ENCODE data around the gene FAF1.

The FAF1 gene

DNA sequence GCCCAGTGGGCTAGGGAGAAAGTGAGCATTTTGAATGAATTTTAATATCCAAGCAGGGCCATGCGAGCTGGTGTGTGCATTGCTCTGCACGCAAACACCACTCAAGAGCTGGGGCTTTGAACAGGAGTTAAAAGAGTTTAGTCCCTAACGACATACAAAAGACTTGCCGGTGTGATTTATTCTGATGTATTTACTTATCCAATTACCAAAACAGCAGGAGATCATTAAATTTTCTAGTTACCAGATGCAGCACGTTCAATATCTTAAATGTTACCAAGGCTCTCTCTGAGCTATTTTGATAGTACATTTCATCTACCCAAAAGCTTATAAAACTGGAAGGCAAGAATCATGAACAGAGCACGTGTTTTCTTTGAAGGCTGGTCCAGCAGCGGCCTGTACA is 506.8 kb downstream of the FAF1 start:
- Histone ChIP-seq H3K27ac (ENCODE audit: low read depth, low read length) (no peak overlapping the region), H3K27me3 (ENCODE audit: insufficient read depth, low read length) (no peaks in the 10 kb centered on the region), H3K4me1 (ENCODE audit: insufficient read depth, low read length) (peaks cover 3% of the 10 kb centered on the region; the same call in 1 of the 2 replicates), H3K36me3 (ENCODE audit: insufficient read depth, low read length) (no peaks in the 10 kb centered on the region), H3K9me3 (ENCODE audit: insufficient read depth, low read depth, low read length) (no peaks in the 10 kb centered on the region), H3K9ac (ENCODE audit: low read depth, low read length) (no peak overlapping the region), H3K4me3 (ENCODE audit: low read length) (no peak overlapping the region)
- 80% methylated on average over 7 of the region's 7 CpGs for WGBS

DNA sequence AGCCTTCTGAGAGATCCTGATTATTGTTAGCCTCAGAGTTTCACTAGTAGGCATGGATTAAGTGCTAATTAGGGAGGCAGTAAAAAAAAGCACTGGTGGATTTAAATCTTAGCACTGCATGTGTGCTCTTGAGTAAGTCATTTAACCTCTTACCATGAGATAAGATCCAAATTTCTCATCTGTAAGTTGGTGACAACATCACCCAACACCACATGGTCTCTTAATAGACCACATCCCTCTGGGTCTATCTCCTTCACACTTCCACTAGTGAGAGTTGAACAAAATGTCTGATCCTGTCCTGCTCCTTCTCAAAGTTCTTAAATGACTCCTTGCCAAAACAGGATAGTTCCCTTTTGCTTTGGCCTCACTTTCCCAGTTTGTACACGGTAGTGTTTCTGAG is 507.4 kb downstream of the FAF1 start:
- Histone ChIP-seq H3K9ac (ENCODE audit: low read depth, low read length) (no peak overlapping the region), H3K27ac (ENCODE audit: low read depth, low read length) (no peak overlapping the region), H3K4me3 (ENCODE audit: low read length) (no peak overlapping the region), H3K4me1 (ENCODE audit: insufficient read depth, low read length) (peaks cover 3% of the 10 kb centered on the region; the same call in 1 of the 2 replicates), H3K27me3 (ENCODE audit: insufficient read depth, low read length) (no peaks in the 10 kb centered on the region), H3K36me3 (ENCODE audit: insufficient read depth, low read length) (no peaks in the 10 kb centered on the region), H3K9me3 (ENCODE audit: insufficient read depth, low read depth, low read length) (no peaks in the 10 kb centered on the region)
- 90% methylated on average over 1 of the region's 1 CpG for WGBS

DNA sequence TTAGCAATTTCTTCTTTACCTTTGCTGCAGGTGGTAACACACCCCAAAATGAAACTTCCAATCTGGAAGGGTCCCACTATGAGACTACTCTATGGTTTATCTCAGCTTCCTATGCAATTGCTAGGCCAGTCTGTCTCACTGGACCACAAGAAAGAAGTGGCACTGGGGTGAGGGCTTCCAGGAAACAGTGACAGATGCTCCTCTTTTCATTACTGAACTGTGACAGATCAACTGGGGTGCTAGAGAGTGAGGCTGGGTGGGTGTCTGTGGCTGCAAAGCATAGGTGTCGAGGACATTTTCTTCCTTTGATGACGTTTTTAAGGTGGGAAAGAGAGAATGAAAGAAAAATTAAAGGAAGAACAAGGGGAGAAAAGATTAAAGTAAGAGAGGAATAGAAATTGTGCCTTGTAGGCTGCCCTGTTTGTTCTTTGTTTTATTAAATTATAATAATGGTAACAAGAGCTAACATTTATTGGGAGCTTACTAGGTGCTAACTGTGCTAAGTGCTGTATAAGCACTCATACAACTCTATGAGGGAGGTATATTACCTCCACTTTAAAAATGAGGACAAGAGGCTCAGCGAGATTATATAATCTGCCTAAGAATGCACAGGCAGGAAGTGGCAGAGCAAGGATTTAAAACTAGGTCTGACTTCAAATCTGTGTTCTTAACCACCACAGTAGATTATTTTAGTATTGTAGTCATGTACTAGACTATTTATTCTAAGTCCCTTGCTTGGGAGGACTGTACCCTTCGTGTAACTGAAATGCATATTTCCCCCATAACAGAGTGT is 509.0 kb downstream of the FAF1 start:
- WGBS = 85% methylated on average over 3 of the region's 4 CpGs
- H3K4me3 ChIP-seq (ENCODE audit: low read length) = no peak overlapping the region
- no peak overlapping the region for H3K27ac ChIP-seq (ENCODE audit: low read depth, low read length)
- H3K9ac ChIP-seq (ENCODE audit: low read depth, low read length) = no peak overlapping the region
- no peaks in the 10 kb centered on the region for H3K9me3 ChIP-seq (ENCODE audit: insufficient read depth, low read depth, low read length)
- H3K27me3 ChIP-seq (ENCODE audit: insufficient read depth, low read length) = no peaks in the 10 kb centered on the region
- no peaks in the 10 kb centered on the region for H3K36me3 ChIP-seq (ENCODE audit: insufficient read depth, low read length)
- H3K4me1 ChIP-seq (ENCODE audit: insufficient read depth, low read length) = peaks cover 3% of the 10 kb centered on the region; the same call in 1 of the 2 replicates

DNA sequence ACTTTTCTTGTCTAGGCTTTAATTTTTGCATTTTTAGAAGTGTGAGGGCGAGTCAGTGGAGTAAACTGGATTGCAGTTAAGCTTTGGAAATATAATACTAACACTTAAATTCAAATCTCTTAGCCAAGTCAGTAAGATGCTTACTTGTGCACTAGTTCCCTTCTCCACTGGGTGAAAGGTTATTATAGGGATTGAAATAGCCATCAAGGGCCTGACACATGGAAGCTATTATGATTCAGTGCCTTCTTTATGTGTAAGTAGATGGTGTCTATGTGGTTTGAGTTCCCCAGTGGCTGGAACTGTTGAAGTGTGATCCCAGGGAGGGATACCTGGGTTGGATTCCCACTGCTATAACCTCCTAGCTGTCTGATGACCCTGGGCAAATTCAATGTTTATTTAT is 512.1 kb downstream of the FAF1 start:
- no peak overlapping the region for H3K9ac ChIP-seq (ENCODE audit: low read depth, low read length)
- H3K9me3 ChIP-seq (ENCODE audit: insufficient read depth, low read depth, low read length) = no peaks in the 10 kb centered on the region
- no peak overlapping the region for H3K4me3 ChIP-seq (ENCODE audit: low read length)
- H3K4me1 ChIP-seq (ENCODE audit: insufficient read depth, low read length) = peaks cover 3% of the 10 kb centered on the region; the same call in 1 of the 2 replicates
- H3K36me3 ChIP-seq (ENCODE audit: insufficient read depth, low read length) = no peaks in the 10 kb centered on the region
- H3K27me3 ChIP-seq (ENCODE audit: insufficient read depth, low read length) = no peaks in the 10 kb centered on the region
- WGBS = 83% methylated on average over 1 of the region's 1 CpG
- no peak overlapping the region for H3K27ac ChIP-seq (ENCODE audit: low read depth, low read length)

DNA sequence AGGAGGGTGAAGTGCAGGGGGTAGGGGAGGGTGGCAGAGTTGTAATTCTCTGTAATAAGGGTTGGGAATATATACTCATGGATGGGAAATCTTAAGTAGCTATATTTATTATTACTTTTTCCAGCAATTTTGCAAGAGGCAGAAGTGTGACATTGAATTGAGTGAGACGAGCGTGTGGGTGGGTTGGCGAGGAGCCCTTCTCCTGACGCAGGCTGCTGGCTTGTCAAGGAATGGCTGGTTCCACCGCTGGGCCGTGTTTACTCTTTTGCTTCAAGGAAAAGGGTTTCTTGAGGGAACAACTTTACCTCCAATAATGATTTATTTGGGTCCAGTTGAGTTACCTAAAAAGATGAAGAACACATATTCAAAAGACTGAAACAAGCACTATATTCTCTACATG is 518.9 kb downstream of the FAF1 start:
- WGBS = 94% methylated on average over 6 of the region's 6 CpGs
- H3K27ac ChIP-seq (ENCODE audit: low read depth, low read length) = no peak overlapping the region

DNA sequence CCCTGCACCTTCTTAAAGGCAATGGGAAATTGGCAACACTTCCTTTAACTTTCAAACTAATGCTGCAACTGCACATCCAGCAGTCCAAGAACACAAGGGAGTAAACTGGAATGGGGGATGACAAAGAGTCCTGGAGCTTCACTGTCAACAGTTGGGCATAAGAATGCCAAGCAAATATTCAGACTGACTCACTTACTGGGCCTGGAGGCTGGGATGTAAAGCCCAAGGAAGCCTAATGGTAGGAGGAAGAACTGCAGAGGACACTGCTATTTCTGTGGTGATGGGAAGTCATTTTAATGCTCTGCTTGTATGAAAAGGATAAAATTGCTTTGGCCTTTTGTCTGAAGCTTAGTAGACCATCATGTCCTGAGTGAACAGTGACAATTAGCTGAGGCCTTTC is 521.1 kb downstream of the FAF1 start:
- no peak overlapping the region for H3K27ac ChIP-seq (ENCODE audit: low read depth, low read length)
- H3K9me3 ChIP-seq (ENCODE audit: insufficient read depth, low read depth, low read length) = no peaks in the 10 kb centered on the region
- H3K27me3 ChIP-seq (ENCODE audit: insufficient read depth, low read length) = peaks cover 11% of the 10 kb centered on the region
- H3K9ac ChIP-seq (ENCODE audit: low read depth, low read length) = no peak overlapping the region
- peaks cover 13% of the 10 kb centered on the region for H3K36me3 ChIP-seq (ENCODE audit: insufficient read depth, low read length)
- no peaks in the 10 kb centered on the region for H3K4me1 ChIP-seq (ENCODE audit: insufficient read depth, low read length)
- no peak overlapping the region for H3K4me3 ChIP-seq (ENCODE audit: low read length)

More for the DNA sequence above, 518.9 kb downstream of the FAF1 start:
- peaks cover 13% of the 10 kb centered on the region for H3K36me3 ChIP-seq (ENCODE audit: insufficient read depth, low read length)
- H3K9ac ChIP-seq (ENCODE audit: low read depth, low read length) = no peak overlapping the region
- H3K4me3 ChIP-seq (ENCODE audit: low read length) = no peak overlapping the region
- no peaks in the 10 kb centered on the region for H3K9me3 ChIP-seq (ENCODE audit: insufficient read depth, low read depth, low read length)
- no peaks in the 10 kb centered on the region for H3K4me1 ChIP-seq (ENCODE audit: insufficient read depth, low read length)
- no peaks in the 10 kb centered on the region for H3K27me3 ChIP-seq (ENCODE audit: insufficient read depth, low read length)

DNA sequence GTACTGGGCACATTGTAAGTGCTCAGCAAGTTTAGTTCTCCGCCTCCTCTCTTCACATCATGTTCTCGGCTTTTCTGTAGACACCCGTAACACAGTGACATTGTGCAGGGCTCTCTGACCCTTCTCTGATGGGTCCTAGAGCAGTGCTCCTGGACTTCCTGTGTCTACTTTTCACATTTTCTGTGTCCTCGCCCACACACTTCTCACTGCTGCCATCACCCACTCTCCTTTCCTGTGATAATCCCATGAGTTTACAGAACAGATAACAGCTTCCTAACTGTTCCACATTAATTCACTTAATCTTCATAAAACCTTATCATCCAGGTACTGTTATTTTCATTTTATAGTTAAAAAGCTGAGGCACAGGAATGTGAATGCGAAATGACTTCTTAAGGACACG is 523.6 kb downstream of the FAF1 start:
- Histone ChIP-seq H3K9ac (ENCODE audit: low read depth, low read length) (no peak overlapping the region), H3K36me3 (ENCODE audit: insufficient read depth, low read length) (peaks cover 13% of the 10 kb centered on the region), H3K9me3 (ENCODE audit: insufficient read depth, low read depth, low read length) (no peaks in the 10 kb centered on the region), H3K27ac (ENCODE audit: low read depth, low read length) (no peak overlapping the region), H3K4me1 (ENCODE audit: insufficient read depth, low read length) (no peaks in the 10 kb centered on the region), H3K4me3 (ENCODE audit: low read length) (no peak overlapping the region), H3K27me3 (ENCODE audit: insufficient read depth, low read length) (peaks cover 35% of the 10 kb centered on the region)
- 93% methylated on average over 6 of the region's 6 CpGs for WGBS

DNA sequence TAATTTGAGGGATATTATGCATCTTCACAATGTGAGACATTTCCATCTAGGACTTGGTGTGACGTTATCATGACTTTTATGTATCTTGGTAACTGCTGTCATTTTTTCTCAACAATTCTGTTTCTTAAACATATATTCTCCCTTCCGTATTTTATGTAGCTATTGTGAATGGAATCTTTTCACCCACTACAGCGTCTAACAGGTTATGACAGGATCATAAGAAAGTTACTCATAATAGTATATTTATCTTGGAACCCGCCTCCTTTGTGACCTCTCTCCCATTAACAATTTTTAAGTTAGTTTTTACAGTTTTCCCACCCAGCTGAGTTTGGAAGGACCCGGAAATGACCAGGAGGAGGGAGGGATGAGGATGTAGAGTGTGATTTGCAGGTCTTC is 530.1 kb downstream of the FAF1 start:
- no peaks in the 10 kb centered on the region for H3K36me3 ChIP-seq (ENCODE audit: insufficient read depth, low read length)
- 0% methylated on average over 1 of the region's 5 CpGs for WGBS
- no peak overlapping the region for H3K27ac ChIP-seq (ENCODE audit: low read depth, low read length)
- H3K27me3 ChIP-seq (ENCODE audit: insufficient read depth, low read length) = peaks cover 99% of the 10 kb centered on the region
- peak overlapping the region; percentile 49 for H3K4me3 ChIP-seq (ENCODE audit: low read length)
- peaks cover 7% of the 10 kb centered on the region; the same call in 1 of the 2 replicates for H3K4me1 ChIP-seq (ENCODE audit: insufficient read depth, low read length)
- H3K9me3 ChIP-seq (ENCODE audit: insufficient read depth, low read depth, low read length) = no peaks in the 10 kb centered on the region
- H3K9ac ChIP-seq (ENCODE audit: low read depth, low read length) = no peak overlapping the region

DNA sequence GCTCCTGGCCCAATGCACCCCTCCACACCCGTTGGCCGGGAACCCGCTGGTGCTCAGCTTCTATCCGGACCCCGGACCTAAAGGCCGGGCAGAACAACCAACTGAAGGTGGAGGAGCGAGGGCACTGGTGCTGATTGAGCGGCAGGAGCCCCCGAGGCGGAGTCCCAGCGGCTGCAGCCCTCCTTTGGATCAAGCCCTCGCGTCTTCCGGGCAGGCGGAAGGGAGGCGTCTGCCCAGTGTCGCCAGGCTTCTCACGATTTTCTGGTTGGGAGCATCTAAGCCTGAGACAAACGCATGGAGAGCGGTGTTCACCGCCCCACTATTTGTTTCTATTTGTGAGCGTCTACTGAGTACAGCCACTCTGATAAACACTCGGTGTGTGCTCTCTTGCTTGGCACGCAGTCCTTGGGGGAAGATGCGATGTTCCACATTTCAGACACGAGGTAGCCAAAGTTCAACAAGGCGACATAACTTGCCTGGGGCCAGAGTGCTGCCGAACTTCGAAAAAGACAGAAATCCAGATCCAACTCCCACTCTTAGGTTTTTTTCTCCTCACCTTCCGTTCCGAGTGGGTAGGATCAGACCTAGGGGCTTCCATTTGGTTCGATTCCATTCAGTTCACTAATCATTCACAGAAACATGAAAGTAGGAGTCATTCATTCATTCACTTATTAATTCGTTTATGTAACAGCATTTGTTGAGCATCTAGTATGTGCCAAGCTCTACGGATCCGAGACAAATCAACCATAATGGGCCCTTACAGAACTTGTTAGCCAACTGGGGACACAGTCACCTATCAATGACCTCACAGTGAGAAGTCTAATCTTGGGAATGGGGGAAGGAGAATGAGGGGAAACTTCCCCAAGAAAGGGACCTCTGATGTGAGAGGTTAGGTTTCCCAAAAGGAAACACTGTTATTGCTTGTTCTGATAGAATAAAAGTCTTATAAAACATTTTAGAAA is 532.0 kb downstream of the FAF1 start:
- H3K4me1 ChIP-seq (ENCODE audit: insufficient read depth, low read length) = peaks cover 7% of the 10 kb centered on the region; the same call in 1 of the 2 replicates
- H3K4me3 ChIP-seq (ENCODE audit: low read length) = no peak overlapping the region
- 4% methylated on average over 35 of the region's 35 CpGs for WGBS
- H3K9me3 ChIP-seq (ENCODE audit: insufficient read depth, low read depth, low read length) = no peaks in the 10 kb centered on the region
- no peaks in the 10 kb centered on the region for H3K36me3 ChIP-seq (ENCODE audit: insufficient read depth, low read length)
- H3K9ac ChIP-seq (ENCODE audit: low read depth, low read length) = no peak overlapping the region
- H3K27me3 ChIP-seq (ENCODE audit: insufficient read depth, low read length) = peaks cover 100% of the 10 kb centered on the region
- no peak overlapping the region for H3K27ac ChIP-seq (ENCODE audit: low read depth, low read length)

DNA sequence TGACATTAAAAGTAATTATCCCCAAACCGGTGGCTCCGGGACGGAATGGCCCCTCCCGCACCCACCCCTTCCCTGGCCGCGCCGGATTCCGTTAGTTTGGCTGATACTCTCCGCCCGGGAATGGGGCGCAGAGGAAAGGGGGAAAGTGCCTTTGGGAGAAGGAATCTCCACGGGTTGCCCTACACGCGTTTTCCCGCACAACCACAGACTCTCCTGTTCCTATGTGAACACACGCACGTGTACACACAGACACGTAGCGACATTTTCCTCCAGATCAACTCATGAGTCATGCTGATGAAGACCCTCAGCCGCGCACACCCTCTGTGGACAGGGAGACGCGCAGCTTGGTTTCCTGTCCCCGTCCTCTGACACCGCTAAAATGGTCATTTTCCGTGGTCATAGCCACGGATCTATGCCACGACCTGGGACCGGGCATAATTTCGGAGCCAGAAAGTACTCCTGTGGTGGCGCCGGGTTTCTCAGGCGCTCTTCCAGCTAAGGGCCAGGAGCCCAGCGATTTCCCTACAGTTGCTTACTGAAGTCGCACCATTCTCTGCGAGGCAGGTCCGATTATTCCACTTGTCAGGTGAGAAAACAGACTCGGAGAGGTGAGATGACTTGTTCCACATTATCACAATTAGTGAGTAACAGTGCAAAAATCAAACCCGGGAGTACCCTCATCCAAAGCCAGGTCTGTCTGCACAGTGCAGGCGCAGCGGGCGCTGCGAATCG is 532.8 kb downstream of the FAF1 start:
- WGBS = 1% methylated on average over 44 of the region's 44 CpGs
- Histone ChIP-seq H3K27me3 (ENCODE audit: insufficient read depth, low read length) (peaks cover 100% of the 10 kb centered on the region), H3K9ac (ENCODE audit: low read depth, low read length) (no peak overlapping the region)

More for the DNA sequence above, 532.8 kb downstream of the FAF1 start:
- H3K4me3 ChIP-seq (ENCODE audit: low read length) = no peak overlapping the region
- H3K36me3 ChIP-seq (ENCODE audit: insufficient read depth, low read length) = no peaks in the 10 kb centered on the region
- no peak overlapping the region for H3K27ac ChIP-seq (ENCODE audit: low read depth, low read length)
- H3K4me1 ChIP-seq (ENCODE audit: insufficient read depth, low read length) = peaks cover 7% of the 10 kb centered on the region; the same call in 1 of the 2 replicates
- H3K9me3 ChIP-seq (ENCODE audit: insufficient read depth, low read depth, low read length) = no peaks in the 10 kb centered on the region
